GM23338 (cell line): ENCODE results near the gene LCNL1.

Experiments
- CTCF ChIP-seq, 2 experiments: fragments of 200-600 bp in 1 of 2; sonication (generic) in 1 of 2; conservative IDR thresholded peaks; 2 replicates each; pipeline versions ENCODE4 v1.5.1 to v1.6.1; 2016 to 2017; ENCODE audit warnings: antibody characterized with exemption in 2 of 2, low read depth in 2 of 2, mild to moderate bottlenecking in 2 of 2, moderate library complexity in 1 of 2
- EZH2 ChIP-seq: fragments of 200-600 bp; sonication (generic); IDR thresholded peaks from one replicate; pipeline ENCODE4 v1.8.0; 2017; ENCODE audit warnings: antibody characterized with exemption, mild to moderate bottlenecking, low read depth; ENCODE audit not compliant: unreplicated experiment
- EZH2phosphoT487 ChIP-seq: fragments of 200-600 bp; sonication (generic); IDR thresholded peaks from one replicate; pipeline ENCODE4 v1.8.1; 2018; ENCODE audit warnings: antibody characterized with exemption; ENCODE audit not compliant: unreplicated experiment
- POLR2AphosphoS5 ChIP-seq: IDR thresholded peaks from 2 replicates; pipeline ENCODE4 v1.6.1; 2016; ENCODE audit warnings: antibody characterized with exemption, low read depth
- STAT1 ChIP-seq: IDR thresholded peaks from one replicate; pipeline ENCODE4 v1.6.1; 2016; ENCODE audit warnings: antibody characterized with exemption; ENCODE audit not compliant: unreplicated experiment
- ZNF114 ChIP-seq: fragments of 250-450 bp; sonication (Bioruptor Pico); IDR thresholded peaks from 2 replicates; pipeline ENCODE4 v1.5.0; 2020; ENCODE audit warnings: mild to moderate bottlenecking, moderate library complexity
- TF ChIP-seq, protein P1 (sequence below): IDR thresholded peaks from 2 replicates; pipeline ENCODE4 v1.6.1; 2016; ENCODE audit warnings: antibody characterized with exemption

GRCh38 chr9:136972335-136972734 is 10.5 kb upstream of the LCNL1 start:
- TF ChIP-seq EZH2: no peak
- TF ChIP-seq CTCF (conservative IDR thresholded peaks at IDR 0.05; ENCODE audit: low read depth in 2 of 2): no peak
- TF ChIP-seq ZNF114 (CRISPR knock-in tag): no peak
- TF ChIP-seq STAT1: no peak
- no peak for TF ChIP-seq POLR2AphosphoS5
- TF ChIP-seq EZH2phosphoT487: no peak
- TF ChIP-seq, protein P1, sequence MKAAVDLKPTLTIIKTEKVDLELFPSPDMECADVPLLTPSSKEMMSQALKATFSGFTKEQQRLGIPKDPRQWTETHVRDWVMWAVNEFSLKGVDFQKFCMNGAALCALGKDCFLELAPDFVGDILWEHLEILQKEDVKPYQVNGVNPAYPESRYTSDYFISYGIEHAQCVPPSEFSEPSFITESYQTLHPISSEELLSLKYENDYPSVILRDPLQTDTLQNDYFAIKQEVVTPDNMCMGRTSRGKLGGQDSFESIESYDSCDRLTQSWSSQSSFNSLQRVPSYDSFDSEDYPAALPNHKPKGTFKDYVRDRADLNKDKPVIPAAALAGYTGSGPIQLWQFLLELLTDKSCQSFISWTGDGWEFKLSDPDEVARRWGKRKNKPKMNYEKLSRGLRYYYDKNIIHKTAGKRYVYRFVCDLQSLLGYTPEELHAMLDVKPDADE: no peak
